GM12874 (cell line): ENCODE results near the gene UTY.

Experiments
- CTCF ChIP-seq: IDR thresholded peaks from 2 replicates; pipeline ENCODE4 v1.5.1; 2011; ENCODE audit warnings: low read depth, mild to moderate bottlenecking, control low read depth, low read length, moderate library complexity; ENCODE audit not compliant: insufficient read depth

UTY gene

DNA sequence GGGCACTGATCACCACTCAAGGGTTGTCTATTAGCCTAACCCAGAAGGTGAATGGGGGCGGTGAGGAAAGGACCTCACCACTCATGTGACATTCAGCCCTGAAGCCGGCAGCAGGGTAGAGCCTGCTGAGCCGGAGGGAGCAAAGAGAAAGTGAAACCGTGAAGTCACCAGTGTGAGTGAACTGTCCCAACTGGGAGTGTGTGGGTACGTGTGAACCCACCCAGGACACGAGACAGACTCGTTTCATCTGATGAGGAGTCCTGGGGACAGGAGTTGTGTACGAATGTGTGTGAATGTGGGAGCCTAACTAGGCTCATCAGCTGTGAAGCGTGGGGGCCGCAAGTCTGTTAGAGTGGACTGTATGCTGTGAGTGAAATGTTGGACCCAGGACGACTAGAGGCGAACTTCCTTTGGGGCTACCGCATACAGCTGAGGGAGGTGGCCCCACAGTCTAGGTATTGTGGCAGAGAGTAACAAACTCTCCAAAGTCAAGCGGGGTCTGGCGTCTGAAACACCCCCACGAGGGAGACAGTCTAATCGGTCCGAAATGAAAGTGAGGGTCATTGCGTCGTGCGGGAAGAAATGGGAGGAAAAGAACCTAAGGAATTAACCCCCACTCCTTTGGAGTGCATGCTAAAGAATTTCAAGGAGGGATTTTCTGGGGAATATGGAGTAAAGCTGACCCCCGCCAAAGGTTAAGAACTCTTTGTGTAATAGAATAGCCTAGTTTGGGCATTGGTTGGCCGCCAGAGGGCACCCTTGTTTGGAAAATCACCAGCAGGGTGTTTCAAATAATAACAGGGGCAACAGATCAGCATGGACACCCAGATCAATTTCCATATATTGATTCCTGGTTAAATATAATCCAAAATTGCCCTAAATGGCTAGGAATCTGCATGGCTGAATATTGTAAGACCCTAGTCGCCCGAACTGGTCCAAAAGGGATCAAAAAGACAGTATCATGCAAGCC, 43.6 kb downstream of the UTY start:
- TF ChIP-seq CTCF, result peak; percentile 35

DNA sequence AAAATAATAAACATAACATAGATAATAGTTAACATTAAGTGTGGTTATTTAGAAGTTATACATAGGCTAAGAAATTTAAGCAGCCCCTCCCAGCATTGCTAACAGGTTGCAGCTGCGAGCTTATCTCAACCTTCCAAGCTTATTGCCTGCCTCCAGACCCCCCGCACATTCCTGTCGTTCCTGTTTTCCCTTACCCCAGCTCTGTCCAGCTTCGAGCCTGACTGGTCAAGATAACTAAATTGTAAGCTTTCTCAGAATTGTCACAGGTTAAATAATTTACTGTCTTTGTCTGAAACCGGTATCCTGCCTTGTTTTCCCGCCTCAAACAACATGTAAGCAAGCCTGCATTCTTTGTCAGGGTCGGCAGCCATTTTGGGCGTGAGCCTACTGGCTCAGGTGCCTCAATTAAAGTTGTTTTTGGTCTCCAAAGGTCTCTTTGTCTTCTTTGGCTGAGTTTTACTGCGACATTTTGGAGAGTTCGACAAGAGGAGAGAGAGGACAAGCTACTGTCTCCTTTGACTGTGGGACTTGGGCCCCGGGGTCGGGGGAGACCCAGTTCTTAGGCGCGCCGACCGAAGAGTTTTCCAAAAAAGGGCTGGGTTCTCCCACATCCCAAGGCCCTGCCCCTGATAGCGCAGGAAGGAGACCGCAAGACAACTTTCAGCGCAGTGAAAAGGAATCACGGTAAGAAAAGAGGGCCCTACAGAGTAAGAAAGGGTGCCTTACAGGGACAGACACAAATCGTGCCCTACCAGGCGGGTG, 44.4 kb downstream of the UTY start:
- TF ChIP-seq CTCF, result no peak

- TF ChIP-seq CTCF, result no peak
These were observed 47.4 kb downstream of the UTY start for GRCh38 chrY:13432293-13433025.

DNA sequence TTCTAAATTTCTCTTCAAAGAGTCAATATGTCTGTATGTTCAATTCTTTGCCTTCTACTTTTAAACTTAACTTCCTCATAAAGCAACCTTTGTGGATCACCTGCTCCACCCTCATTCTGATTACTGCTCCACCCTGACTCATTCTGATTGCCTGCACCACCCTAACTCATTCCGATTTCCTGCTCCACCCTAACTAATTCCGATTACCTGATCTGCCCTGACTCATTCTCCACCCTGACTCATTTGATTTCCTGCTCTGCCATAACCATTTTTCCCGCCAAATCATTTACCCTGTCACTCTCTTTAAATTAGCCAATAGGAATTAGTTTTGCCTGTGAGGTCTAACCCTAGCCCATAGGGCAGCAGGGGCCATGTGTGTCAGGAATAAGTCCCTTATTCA, 50.3 kb downstream of the UTY start:
- TF ChIP-seq CTCF, result no peak

DNA sequence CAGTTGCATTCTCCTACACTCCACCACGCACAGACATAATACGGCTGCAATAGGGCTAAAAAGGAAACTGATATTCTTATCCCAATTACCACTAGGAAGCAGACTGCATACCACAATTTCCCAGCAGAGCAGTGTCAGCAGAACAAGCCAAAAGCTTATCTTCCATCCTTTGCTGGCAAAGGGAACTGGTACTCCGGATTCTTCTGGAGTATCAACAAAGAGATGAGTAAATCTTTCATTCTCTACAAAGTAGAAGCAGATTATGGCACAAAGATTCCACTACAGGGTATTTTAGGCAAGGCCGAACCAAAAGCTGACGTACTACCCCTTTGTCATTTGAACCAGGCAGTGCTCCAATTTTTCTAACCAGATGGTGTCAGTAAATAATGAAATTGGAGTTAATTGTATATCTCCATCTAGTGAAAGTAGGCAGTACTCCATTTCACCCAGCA, 56.5 kb downstream of the UTY start:
- TF ChIP-seq CTCF, result no peak

DNA sequence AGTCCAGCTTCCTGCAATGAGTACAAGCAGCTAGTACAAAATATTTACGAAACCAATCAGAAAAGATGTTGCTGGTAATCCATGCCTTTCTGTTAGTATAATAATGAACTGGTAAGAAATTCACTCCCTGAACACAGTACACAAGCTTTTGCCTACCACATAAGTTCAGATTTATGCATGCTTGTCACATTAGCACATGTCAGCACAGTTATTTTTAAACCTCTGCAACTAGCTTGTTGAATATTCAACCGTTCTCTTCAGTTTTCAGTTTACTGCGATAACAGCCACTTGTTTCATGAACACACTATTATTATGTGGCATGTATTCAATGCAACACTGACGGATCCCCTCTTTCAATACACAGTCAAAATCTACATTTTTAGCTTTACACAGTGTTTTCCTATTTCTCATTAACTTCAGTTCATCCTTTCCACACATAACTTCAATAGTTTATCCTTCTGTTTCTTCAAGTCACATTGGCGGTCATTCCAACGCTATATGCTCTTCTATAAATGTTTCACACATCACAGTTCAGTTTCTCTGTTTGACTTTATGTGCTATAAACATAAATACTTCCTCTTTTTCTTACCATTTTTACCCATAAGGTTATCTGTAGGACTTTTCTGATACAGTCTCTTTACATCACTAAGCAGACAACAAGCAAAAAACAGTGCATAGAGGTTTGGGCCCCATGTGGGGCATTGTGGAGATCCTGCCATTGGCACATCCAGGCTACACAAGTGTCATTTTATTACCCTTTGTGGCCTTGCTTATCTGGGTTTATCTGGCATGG, 62.8 kb downstream of the UTY start:
- no peak for TF ChIP-seq CTCF
